ENCODE results near the gene FCER2.

DNA sequence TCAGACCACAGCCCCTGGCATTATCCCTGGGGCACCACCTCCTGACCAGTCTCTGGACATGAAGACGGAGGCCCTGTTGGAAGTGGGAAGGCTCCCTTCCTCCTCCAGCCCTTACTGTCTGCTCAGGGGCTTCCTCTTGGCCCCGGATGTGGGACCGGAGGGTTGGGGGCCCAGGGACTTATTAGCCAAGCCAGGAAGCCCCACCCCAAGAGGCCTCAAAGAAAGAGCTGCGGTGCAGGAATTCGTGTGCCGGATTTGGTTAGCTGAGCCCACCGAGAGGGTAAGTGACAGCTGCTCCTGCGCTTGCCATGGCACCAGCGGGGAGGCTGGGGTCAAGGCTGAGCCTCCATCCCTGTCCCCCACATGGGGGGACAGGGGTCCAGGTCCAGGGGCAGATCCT is 33.1 kb downstream of the FCER2 start, which contains the start of gene RETN:
- TF ChIP-seq, protein P1, sequence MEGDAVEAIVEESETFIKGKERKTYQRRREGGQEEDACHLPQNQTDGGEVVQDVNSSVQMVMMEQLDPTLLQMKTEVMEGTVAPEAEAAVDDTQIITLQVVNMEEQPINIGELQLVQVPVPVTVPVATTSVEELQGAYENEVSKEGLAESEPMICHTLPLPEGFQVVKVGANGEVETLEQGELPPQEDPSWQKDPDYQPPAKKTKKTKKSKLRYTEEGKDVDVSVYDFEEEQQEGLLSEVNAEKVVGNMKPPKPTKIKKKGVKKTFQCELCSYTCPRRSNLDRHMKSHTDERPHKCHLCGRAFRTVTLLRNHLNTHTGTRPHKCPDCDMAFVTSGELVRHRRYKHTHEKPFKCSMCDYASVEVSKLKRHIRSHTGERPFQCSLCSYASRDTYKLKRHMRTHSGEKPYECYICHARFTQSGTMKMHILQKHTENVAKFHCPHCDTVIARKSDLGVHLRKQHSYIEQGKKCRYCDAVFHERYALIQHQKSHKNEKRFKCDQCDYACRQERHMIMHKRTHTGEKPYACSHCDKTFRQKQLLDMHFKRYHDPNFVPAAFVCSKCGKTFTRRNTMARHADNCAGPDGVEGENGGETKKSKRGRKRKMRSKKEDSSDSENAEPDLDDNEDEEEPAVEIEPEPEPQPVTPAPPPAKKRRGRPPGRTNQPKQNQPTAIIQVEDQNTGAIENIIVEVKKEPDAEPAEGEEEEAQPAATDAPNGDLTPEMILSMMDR (IDR thresholded peaks at IDR 0.05; ENCODE audit: low read length) = no peak
- no peak for TF ChIP-seq EZH2 (optimal IDR thresholded peaks at IDR 0.05; ENCODE audit: low read depth, low read length)
